Smooth muscle cell (in vitro differentiated cells): ENCODE results near the gene LRTM2. TPM values are rescaled to one million over a fixed set of nuclear protein-coding genes. Genes with fewer than 3 reads are reported as not detected.
A peak's percentile ranks its signal among the peaks of the same experiment; 100 is the strongest.

ENCODE experiments used
- DNase-seq: peaks from one replicate; lab custom pipeline; 2025; ENCODE audit not compliant: unreplicated experiment; lab: John Stamatoyannopoulos, UW
- H2AFZ ChIP-seq: fragments of 200-600 bp; sonication (generic); 2 replicates; pipeline ENCODE4 v1.6.0; 2016; ENCODE audit warnings: antibody characterized with exemption, low read depth, mild to moderate bottlenecking
- H3F3A ChIP-seq: fragments of 200-600 bp; sonication (generic); 2 replicates; pipeline ENCODE4 v1.6.0; 2017; ENCODE audit warnings: antibody characterized with exemption, low read depth
- H3K27ac ChIP-seq: fragments of 200-600 bp; sonication (generic); 2 replicates; pipeline ENCODE4 v1.5.1; 2016; ENCODE audit warnings: low read depth, mild to moderate bottlenecking
- H3K27me3 ChIP-seq: fragments of 200-600 bp; sonication (generic); 2 replicates; pipeline ENCODE4 v1.6.1; 2016; ENCODE audit warnings: low read depth, mild to moderate bottlenecking
- H3K36me3 ChIP-seq: fragments of 200-600 bp; sonication (generic); 2 replicates; pipeline ENCODE4 v1.5.1; 2016; ENCODE audit warnings: low read depth
- H3K4me1 ChIP-seq: fragments of 200-600 bp; sonication (generic); 2 replicates; pipeline ENCODE4 v1.5.1; 2016; ENCODE audit warnings: low read depth
- H3K4me2 ChIP-seq: fragments of 200-600 bp; sonication (generic); 2 replicates; pipeline ENCODE4 v1.6.0; 2016; ENCODE audit warnings: mild to moderate bottlenecking
- H3K4me3 ChIP-seq: fragments of 200-600 bp; sonication (generic); 2 replicates; pipeline ENCODE4 v1.5.1; 2016; ENCODE audit warnings: mild to moderate bottlenecking
- H3K79me2 ChIP-seq: fragments of 200-600 bp; sonication (generic); 2 replicates; pipeline ENCODE4 v1.6.0; 2016; ENCODE audit warnings: low read depth, mild to moderate bottlenecking
- H3K9ac ChIP-seq: fragments of 200-600 bp; sonication (generic); 2 replicates; pipeline ENCODE4 v1.6.0; 2016; ENCODE audit warnings: low read depth
- H3K9me3 ChIP-seq: fragments of 200-600 bp; sonication (generic); replicated peaks from 2 replicates; pipeline ENCODE4 v1.5.1; 2016; ENCODE audit warnings: low read depth
- H4K20me1 ChIP-seq: fragments of 200-600 bp; sonication (generic); 2 replicates; pipeline ENCODE4 v1.6.0; 2016; ENCODE audit warnings: low read depth
- CTCF ChIP-seq: fragments of 200-600 bp; sonication (generic); IDR thresholded peaks from 2 replicates; pipeline ENCODE4 v1.5.1; 2017; ENCODE audit warnings: borderline replicate concordance, mild to moderate bottlenecking, antibody characterized with exemption; ENCODE audit not compliant: insufficient read depth, poor library complexity, severe bottlenecking
- WGBS: methylation state at CpG from one replicate; pipeline ENCODE4 v1.1.7; 2016; ENCODE audit warnings: low lambda C conversion rate; 5-methylcytosine and 5-hydroxymethylcytosine counted together
- polyA plus RNA-seq: library from polyadenylated mRNA; unstranded; fragments of >200 nt; fragmentation: Nextera tagmentation; extraction: Ambion mirVana; gene quantifications from 2 replicates; pipeline ENCODE4 v1.2.1, GENCODE V29; 2016
- total RNA-seq: library from RNA; depleted of rRNA; stranded (reverse); fragments of >200 nt; gene quantifications from 2 replicates; pipeline ENCODE4 v1.2.3, GENCODE V29; 2014

The LRTM2 gene
- total and polyA plus RNA-seq, 2 experiments from 2014 or later = not detected

GRCh38 chr12:1797011-1797901, 23.1 kb upstream of the LRTM2 start:
- no peaks in the 10 kb centered on the region for H3K4me1 ChIP-seq
- H2AFZ ChIP-seq = no peak overlapping the region
- H4K20me1 ChIP-seq = no peaks in the 10 kb centered on the region
- peak overlapping the region; percentile 22 for H3K4me3 ChIP-seq
- TF ChIP-seq CTCF = no peak
- H3K27me3 ChIP-seq = no peaks in the 10 kb centered on the region
- no peak overlapping the region for H3K27ac ChIP-seq
- no peaks in the 10 kb centered on the region for H3K79me2 ChIP-seq
- no peak for DNase-seq
- peak overlapping the region; percentile 77 for H3K4me2 ChIP-seq
- H3F3A ChIP-seq = no peaks in the 10 kb centered on the region
- no peaks in the 10 kb centered on the region for H3K9me3 ChIP-seq
- no peaks in the 10 kb centered on the region for H3K36me3 ChIP-seq
- WGBS = 66% methylated on average over 58 of the region's 71 CpGs
- H3K9ac ChIP-seq = no peak overlapping the region

GRCh38 chr12:1797991-1798640, 22.2 kb upstream of the LRTM2 start:
- no peaks in the 10 kb centered on the region for H3K9me3 ChIP-seq
- no peaks in the 10 kb centered on the region for H4K20me1 ChIP-seq
- no peaks in the 10 kb centered on the region for H3K79me2 ChIP-seq
- H3K4me1 ChIP-seq = no peaks in the 10 kb centered on the region
- H2AFZ ChIP-seq = no peak overlapping the region
- 91% methylated on average over 19 of the region's 22 CpGs for WGBS
- no peak overlapping the region for H3K9ac ChIP-seq
- H3K4me2 ChIP-seq = no peak overlapping the region
- no peaks in the 10 kb centered on the region for H3K36me3 ChIP-seq
- H3F3A ChIP-seq = no peaks in the 10 kb centered on the region
- no peak for TF ChIP-seq CTCF
- no peak overlapping the region for H3K27ac ChIP-seq
- DNase-seq = no peak
- no peaks in the 10 kb centered on the region for H3K27me3 ChIP-seq
- no peak overlapping the region for H3K4me3 ChIP-seq

- WGBS = 93% methylated on average over 6 of the region's 6 CpGs
- no peaks in the 10 kb centered on the region for H3F3A ChIP-seq
- H3K4me2 ChIP-seq = no peak overlapping the region
- H3K36me3 ChIP-seq = no peaks in the 10 kb centered on the region
- no peak overlapping the region for H2AFZ ChIP-seq
- H3K4me1 ChIP-seq = no peaks in the 10 kb centered on the region
- no peak for TF ChIP-seq CTCF
- no peak overlapping the region for H3K27ac ChIP-seq
- H3K27me3 ChIP-seq = no peaks in the 10 kb centered on the region
- no peak overlapping the region for H3K4me3 ChIP-seq
- no peaks in the 10 kb centered on the region for H3K9me3 ChIP-seq
- no peaks in the 10 kb centered on the region for H4K20me1 ChIP-seq
- DNase-seq = no peak
- H3K79me2 ChIP-seq = no peaks in the 10 kb centered on the region
- H3K9ac ChIP-seq = no peak overlapping the region
These were observed 21.7 kb upstream of the LRTM2 start for GRCh38 chr12:1798641-1799020.
